GM19328 (cell line): ENCODE results near the gene SLIT1.

ENCODE experiments used
- ATAC-seq: cut with Tn5 transposase; IDR thresholded peaks from one replicate; pipeline ENCODE4 v1.9.1; 2021; ENCODE audit warnings: mild to moderate bottlenecking, moderate library complexity; ENCODE audit not compliant: unreplicated experiment

SLIT1 gene

GRCh38 chr10:97203220-97203619, 17.5 kb upstream of the SLIT1 start:
- ATAC-seq = no peak

GRCh38 chr10:97200616-97201015, 14.9 kb upstream of the SLIT1 start:
- no peak for ATAC-seq

- no peak for ATAC-seq
These were observed 13.4 kb upstream of the SLIT1 start for GRCh38 chr10:97199152-97199551.

- no peak for ATAC-seq
These were observed 11.3 kb upstream of the SLIT1 start for GRCh38 chr10:97197030-97197500.

GRCh38 chr10:97196223-97197029, 10.7 kb upstream of the SLIT1 start:
- ATAC-seq = no peak

GRCh38 chr10:97195706-97196222, 10.0 kb upstream of the SLIT1 start:
- ATAC-seq = no peak

GRCh38 chr10:97192952-97193435, 7.2 kb upstream of the SLIT1 start:
- no peak for ATAC-seq

GRCh38 chr10:97190450-97190849, 4.7 kb upstream of the SLIT1 start:
- ATAC-seq = no peak

- ATAC-seq = no peak
These were observed 2.5 kb upstream of the SLIT1 start for GRCh38 chr10:97188261-97188711.

- ATAC-seq = no peak
These were observed 1.2 kb upstream of the SLIT1 start for GRCh38 chr10:97186911-97187310.

GRCh38 chr10:97184971-97185325, 811 bp downstream of the SLIT1 start:
- ATAC-seq = no peak

GRCh38 chr10:97183314-97183713, 2.4 kb downstream of the SLIT1 start:
- no peak for ATAC-seq

- ATAC-seq = no peak
These were observed 3.3 kb downstream of the SLIT1 start for GRCh38 chr10:97182288-97182990.

GRCh38 chr10:97180986-97181385, 4.8 kb downstream of the SLIT1 start:
- no peak for ATAC-seq

- ATAC-seq = no peak
These were observed 5.4 kb downstream of the SLIT1 start for GRCh38 chr10:97180363-97180755.

GRCh38 chr10:97179731-97180362, 5.9 kb downstream of the SLIT1 start:
- no peak for ATAC-seq

GRCh38 chr10:97179311-97179710, 6.4 kb downstream of the SLIT1 start:
- no peak for ATAC-seq

GRCh38 chr10:97178074-97178473, 7.7 kb downstream of the SLIT1 start:
- no peak for ATAC-seq

GRCh38 chr10:97176226-97176625, 9.5 kb downstream of the SLIT1 start:
- ATAC-seq = no peak

- no peak for ATAC-seq
These were observed 10.2 kb downstream of the SLIT1 start for GRCh38 chr10:97175586-97175985.

GRCh38 chr10:97174941-97175340, 10.8 kb downstream of the SLIT1 start:
- no peak for ATAC-seq
